ENCODE data around the gene PTPRA.

DNA sequence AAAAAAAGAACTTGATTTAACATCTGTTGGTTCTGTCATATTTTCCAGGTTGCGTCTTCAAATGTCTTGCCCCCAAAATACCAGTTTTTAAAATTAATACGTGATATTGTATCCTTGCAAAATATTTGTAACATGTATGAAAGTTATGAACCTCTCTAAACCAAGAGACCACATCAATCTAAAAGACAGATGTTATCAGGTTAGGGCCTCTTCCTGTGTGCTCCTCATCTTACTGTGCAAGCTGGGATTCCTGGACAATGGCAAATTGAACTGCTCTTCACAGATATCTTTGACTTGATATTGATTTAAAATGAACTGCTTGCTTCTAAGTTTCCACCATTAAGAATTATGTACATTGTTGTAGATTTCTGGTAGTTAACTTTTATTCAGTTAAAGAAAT lies 47.5 kb upstream of the PTPRA start:
- TF ChIP-seq, protein P1, sequence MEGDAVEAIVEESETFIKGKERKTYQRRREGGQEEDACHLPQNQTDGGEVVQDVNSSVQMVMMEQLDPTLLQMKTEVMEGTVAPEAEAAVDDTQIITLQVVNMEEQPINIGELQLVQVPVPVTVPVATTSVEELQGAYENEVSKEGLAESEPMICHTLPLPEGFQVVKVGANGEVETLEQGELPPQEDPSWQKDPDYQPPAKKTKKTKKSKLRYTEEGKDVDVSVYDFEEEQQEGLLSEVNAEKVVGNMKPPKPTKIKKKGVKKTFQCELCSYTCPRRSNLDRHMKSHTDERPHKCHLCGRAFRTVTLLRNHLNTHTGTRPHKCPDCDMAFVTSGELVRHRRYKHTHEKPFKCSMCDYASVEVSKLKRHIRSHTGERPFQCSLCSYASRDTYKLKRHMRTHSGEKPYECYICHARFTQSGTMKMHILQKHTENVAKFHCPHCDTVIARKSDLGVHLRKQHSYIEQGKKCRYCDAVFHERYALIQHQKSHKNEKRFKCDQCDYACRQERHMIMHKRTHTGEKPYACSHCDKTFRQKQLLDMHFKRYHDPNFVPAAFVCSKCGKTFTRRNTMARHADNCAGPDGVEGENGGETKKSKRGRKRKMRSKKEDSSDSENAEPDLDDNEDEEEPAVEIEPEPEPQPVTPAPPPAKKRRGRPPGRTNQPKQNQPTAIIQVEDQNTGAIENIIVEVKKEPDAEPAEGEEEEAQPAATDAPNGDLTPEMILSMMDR (IDR thresholded peaks at IDR 0.05 in 4 of 5, conservative IDR thresholded peaks at IDR 0.05 in 1 of 5) = no peak
- no peak for TF ChIP-seq POLR2A (IDR thresholded peaks at IDR 0.05)

Measured in gastrocnemius medialis (tissue), 4 donors.